A549 (cell line): ENCODE data around the gene CSKMT. TPM values are rescaled to one million over a fixed set of nuclear protein-coding genes. Genes with fewer than 3 reads are reported as not detected.

Experiments used
- ATAC-seq, 2 experiments: fragments of 200-7000 bp in 1 of 2; fragments of >200 bp in 1 of 2; cut with Nextera tagmentation in 1 of 2; cut with Tn5 transposase in 1 of 2; 3 replicates each; pipeline versions ENCODE4 v1.8.0 to v1.9.1; 2018 to 2020; ENCODE audit warnings: mild to moderate bottlenecking in 1 of 2, moderate library complexity in 1 of 2
- CTCF ChIA-PET: fragments of 300-600 bp; sonication (Branson Sonifier 250); formaldehyde crosslinking; extraction: SDS; loops from one replicate; lab custom pipeline; 2021; ENCODE audit warnings: antibody characterized with exemption, inconsistent platforms; lab: Yijun Ruan, JAX
- POLR2A ChIA-PET: fragments of 350-600 bp; formaldehyde crosslinking; extraction: SDS; loops from one replicate; lab custom pipeline; 2021; ENCODE audit warnings: antibody characterized with exemption, inconsistent platforms; lab: Yijun Ruan, JAX
- DNase-seq, 2 experiments: peaks; one replicate each; pipeline versions ENCODE4 v3.0.0 to v3.0.0-alpha.2; 2011 to 2016; ENCODE audit warnings: low read depth in 1 of 2, low spot score in 1 of 2
- FAIRE-seq: peaks from 2 replicates; lab custom pipeline; 2011; peaks lifted over from hg19 to GRCh38; lab: Jason Lieb, UNC
- H3K27ac ChIP-seq, 2 experiments: fragments of >200 bp; sonication (Bioruptor Twin); formaldehyde crosslinking; 3 replicates each; pipeline ENCODE4 v1.5.1; 2016 to 2017
- H3K4me1 ChIP-seq: fragments of >200 bp; sonication (Bioruptor Twin); formaldehyde crosslinking; 3 replicates; pipeline ENCODE4 v1.6.1; 2016
- H3K4me2 ChIP-seq: fragments of >200 bp; sonication (Bioruptor Twin); formaldehyde crosslinking; 3 replicates; pipeline ENCODE4 v1.6.1; 2016
- H3K4me3 ChIP-seq: fragments of >200 bp; sonication (Bioruptor Twin); formaldehyde crosslinking; 3 replicates; pipeline ENCODE4 v1.5.1; 2016
- H3K9me3 ChIP-seq: fragments of >200 bp; sonication (Bioruptor Twin); formaldehyde crosslinking; 3 replicates; pipeline ENCODE4 v1.6.1; 2016
- CHD4 ChIP-seq: fragments of 200-600 bp; sonication (generic); IDR thresholded peaks from 2 replicates; pipeline ENCODE4 v1.6.1; 2016; ENCODE audit warnings: antibody characterized with exemption, mild to moderate bottlenecking, borderline replicate concordance
- CTCF ChIP-seq: fragments of >200 bp; sonication (Bioruptor Twin); formaldehyde crosslinking; IDR thresholded peaks from 3 replicates; pipeline ENCODE4 v1.5.1; 2016
- E2F6 ChIP-seq: IDR thresholded peaks from 2 replicates; pipeline ENCODE4 v1.6.1; 2012; ENCODE audit warnings: low read depth, borderline replicate concordance
- ELK1 ChIP-seq: fragments of 150-350 bp; IDR thresholded peaks from 2 replicates; pipeline ENCODE4 v1.6.1; 2014; ENCODE audit warnings: low read depth, mild to moderate bottlenecking, low read length
- ESRRA ChIP-seq: fragments of 150-350 bp; IDR thresholded peaks from 2 replicates; pipeline ENCODE4 v1.6.1; 2014; ENCODE audit warnings: mild to moderate bottlenecking, low read length, borderline replicate concordance
- FOSB ChIP-seq: fragments of 250-450 bp; sonication (Bioruptor Pico); IDR thresholded peaks from 2 replicates; pipeline ENCODE4 v1.5.0; 2020; ENCODE audit warnings: mild to moderate bottlenecking, moderate library complexity
- FOSL2 ChIP-seq, 2 experiments: fragments of 450-650 bp in 1 of 2; fragments of >200 bp in 1 of 2; sonication (Bioruptor Twin) in 1 of 2; formaldehyde crosslinking; IDR thresholded peaks; 2 replicates each; pipeline versions ENCODE4 v1.5.0 to v1.6.1; 2016 to 2020; ENCODE audit warnings: mild to moderate bottlenecking in 1 of 2, moderate library complexity in 1 of 2
- HES2 ChIP-seq: fragments of >200 bp; sonication (Bioruptor Twin); formaldehyde crosslinking; IDR thresholded peaks from 2 replicates; pipeline ENCODE4 v1.6.1; 2016
- HOXB5 ChIP-seq: fragments of 250-450 bp; sonication (Bioruptor Pico); IDR thresholded peaks from 2 replicates; pipeline ENCODE4 v1.5.0; 2020; ENCODE audit warnings: mild to moderate bottlenecking, moderate library complexity
- JUN ChIP-seq, 2 experiments: fragments of >200 bp; sonication (Bioruptor Twin); formaldehyde crosslinking; IDR thresholded peaks; 2 replicates in 1 of 2; 3 replicates in 1 of 2; pipeline ENCODE4 v1.6.1; 2016 to 2017
- KDM5A ChIP-seq: fragments of 200-600 bp; sonication (generic); IDR thresholded peaks from 2 replicates; pipeline ENCODE4 v1.6.1; 2016; ENCODE audit warnings: antibody characterized with exemption, mild to moderate bottlenecking
- NR3C1 ChIP-seq: fragments of >200 bp; sonication (Bioruptor Twin); formaldehyde crosslinking; IDR thresholded peaks from 3 replicates; pipeline ENCODE4 v1.6.1; 2017
- POLR2AphosphoS2 ChIP-seq: conservative IDR thresholded peaks from 2 replicates; pipeline ENCODE4 v1.6.1; 2012; ENCODE audit warnings: low read length, improper control_type of control experiment, inconsistent platforms
- RAD21 ChIP-seq, 2 experiments: fragments of >200 bp in 1 of 2; sonication (Bioruptor Twin) in 1 of 2; formaldehyde crosslinking in 1 of 2; IDR thresholded peaks in 1 of 2; conservative IDR thresholded peaks in 1 of 2; 2 replicates in 1 of 2; 3 replicates in 1 of 2; pipeline ENCODE4 v1.6.1; 2012 to 2018; ENCODE audit warnings: inconsistent platforms in 1 of 2
- SMC3 ChIP-seq: fragments of >200 bp; sonication (Bioruptor Twin); formaldehyde crosslinking; IDR thresholded peaks from 3 replicates; pipeline ENCODE4 v1.6.1; 2018; ENCODE audit warnings: inconsistent platforms
- ZNF302 ChIP-seq: fragments of 250-450 bp; sonication (Bioruptor Pico); IDR thresholded peaks from 2 replicates; pipeline ENCODE4 v1.9.0; 2021; ENCODE audit warnings: inconsistent platforms, mild to moderate bottlenecking, moderate library complexity
- WGBS: methylation state at CpG from one replicate; pipeline ENCODE4 v1.1.6; 2017; ENCODE audit errors: missing lambda C conversion rate; 5-methylcytosine and 5-hydroxymethylcytosine counted together
- polyA plus RNA-seq, 4 experiments: library from polyadenylated mRNA; depleted of rRNA in 3 of 4; stranded (reverse); fragments of >200 nt; fragmentation: RNase III in 1 of 4; extraction: RNeasy Plus Mini Kit Qiagen cat#74134 plus additional on column Dnase treatment in 1 of 4; gene quantifications; 2 replicates in 3 of 4; 3 replicates in 1 of 4; pipeline ENCODE4 v1.2.3, GENCODE V29; 2011 to 2017

CSKMT gene
- polyA plus RNA-seq, 2 of the 4 experiments (the other 2 are of a cell fraction) = 5.7 to 14.3 TPM

- peak; percentile 42; the same call in 2 of the 3 replicates for TF ChIP-seq SMC3
- peak; percentile 61 for TF ChIP-seq CTCF
- TF ChIP-seq RAD21 (conservative IDR thresholded peaks at IDR 0.05 in 1 of 2, IDR thresholded peaks at IDR 0.05 in 1 of 2) = peak; percentile 64 to 72
- no peak for TF ChIP-seq ESRRA
- no peak for TF ChIP-seq HOXB5 (CRISPR knock-in tag)
- TF ChIP-seq, all 56 proteins: peak for 3
- CTCF ChIA-PET = interaction anchor here (0.7 to 7.2 kb wide), 24 partner anchors 11 to 286 kb away, joined by 3 to 126 read pairs (median 5); partner anchors contain the start of genes BSCL2, C11orf98, CSKMT and GNG3
- 14% methylated on average over 4 of the region's 4 CpGs for WGBS
Observed at GRCh38 chr11:62680825-62681240, 15.7 kb downstream of the CSKMT start.

GRCh38 chr11:62682518-62682917 lies 17.4 kb downstream of the CSKMT start:
- no peak for FAIRE-seq
- ChIA-PET CTCF (interaction anchor here (7.2 kb wide), 1 partner anchor 10 kb away, joined by 126 read pairs; the partner anchor contains the start of gene LRRN4CL), POLR2A (no interaction called here)

More at GRCh38 chr11:62680825-62681240, 15.7 kb downstream of the CSKMT start:
- Histone ChIP-seq H3K27ac (peak overlapping the region; percentile 50 to 92), H3K9me3 (no peaks in the 10 kb centered on the region), H3K4me2 (peak overlapping the region; percentile 24), H3K4me1 (peaks cover 24% of the 10 kb centered on the region), H3K4me3 (no peak overlapping the region)
- POLR2A ChIA-PET = interaction anchor here (0.6 to 2.7 kb wide), 10 partner anchors 9 to 182 kb away, joined by 3 to 34 read pairs (median 6); partner anchors contain the start of genes C11orf98, CSKMT, HNRNPUL2 and INTS5
- ATAC-seq (peak; percentile 92 to 95), FAIRE-seq (peak; percentile 43), DNase-seq (peak; percentile 80 to 88)

GRCh38 chr11:62687508-62688396 lies 22.6 kb downstream of the CSKMT start:
- Histone ChIP-seq H3K4me1 (peaks cover 4% of the 10 kb centered on the region; the same call in 1 of the 3 replicates), H3K4me2 (no peak overlapping the region), H3K4me3 (no peak overlapping the region), H3K9me3 (no peaks in the 10 kb centered on the region), H3K27ac (no peak overlapping the region)
- no peak for FAIRE-seq
- no peak for DNase-seq
- WGBS = 93% methylated on average over 56 of the region's 74 CpGs
- CTCF ChIA-PET = interaction anchor here (1.4 to 9.8 kb wide), 6 partner anchors 6 to 293 kb away, joined by 4 to 126 read pairs (median 5); partner anchors contain the start of genes LBHD1, UBXN1 and UQCC3
- POLR2A ChIA-PET = interaction anchor here (0.8 kb wide), 1 partner anchor 23 kb away, joined by 3 read pairs; the partner anchor contains the start of genes C11orf98 and CSKMT
- ATAC-seq = peak in 1 of 2 experiments; percentile 16; a peak in 3 of 6 replicates
- no peak for TF ChIP-seq CHD4
- no peak for TF ChIP-seq JUN (IDR thresholded peaks at IDR 0.05)
- no peak for TF ChIP-seq E2F6
- TF ChIP-seq FOSB (CRISPR knock-in tag) = no peak
- no peak for TF ChIP-seq RAD21 (conservative IDR thresholded peaks at IDR 0.05 in 1 of 2, IDR thresholded peaks at IDR 0.05 in 1 of 2)
- TF ChIP-seq POLR2AphosphoS2 = no peak
- TF ChIP-seq ZNF302 = no peak
- TF ChIP-seq NR3C1 = no peak
- TF ChIP-seq ELK1 = no peak
- TF ChIP-seq, all 56 proteins: peak for 0

More at GRCh38 chr11:62682518-62682917, 17.4 kb downstream of the CSKMT start:
- ATAC-seq = no peak
- H3K9me3 ChIP-seq = no peaks in the 10 kb centered on the region
- no peak overlapping the region for H3K4me2 ChIP-seq
- WGBS = 76% methylated on average over 7 of the region's 7 CpGs
- no peak for DNase-seq
- H3K4me1 ChIP-seq = peaks cover 17% of the 10 kb centered on the region; the same call in 2 of the 3 replicates
- no peak overlapping the region for H3K27ac ChIP-seq
- H3K4me3 ChIP-seq = no peak overlapping the region
- TF ChIP-seq FOSL2 (IDR thresholded peaks at IDR 0.05) (no peak), FOSL2 (CRISPR knock-in tag; IDR thresholded peaks at IDR 0.05) (no peak), KDM5A (no peak), HES2 (no peak)
